GM18867 (cell line): Measurements from ENCODE around the gene OCIAD2.
"Not testable (repeated sequence)": the region's sequence is repeated elsewhere in the genome, so short reads cannot be mapped to it uniquely, and the experiment has no call there.

Experiments used
- ATAC-seq: cut with Tn5 transposase; IDR thresholded peaks from one replicate; pipeline ENCODE4 v1.9.1; 2021; ENCODE audit warnings: mild to moderate bottlenecking, moderate library complexity; ENCODE audit not compliant: unreplicated experiment

OCIAD2 gene

GRCh38 chr4:48906206-48907173 lies at the start of gene OCIAD2:
TSS of gene OCIAD2 (minus strand) at chr4:48906774. CDS start at chr4:48904549, 2,225 bp downstream.
- ATAC-seq: peak; percentile 99

GRCh38 chr4:48954314-48954713 lies 47.7 kb upstream of the OCIAD2 start:
- ATAC-seq: no peak

GRCh38 chr4:48949518-48950219 lies 43.1 kb upstream of the OCIAD2 start:
- no peak for ATAC-seq

- ATAC-seq: no peak
Measured at GRCh38 chr4:48949086-48949485, 42.5 kb upstream of the OCIAD2 start.

GRCh38 chr4:48947731-48948130 lies 41.2 kb upstream of the OCIAD2 start:
- no peak for ATAC-seq

- no peak for ATAC-seq
Measured at GRCh38 chr4:48945981-48946380, 39.4 kb upstream of the OCIAD2 start.

- ATAC-seq: no peak
Measured at GRCh38 chr4:48944756-48945241, 38.2 kb upstream of the OCIAD2 start.

- ATAC-seq: no peak
Measured at GRCh38 chr4:48944252-48944651, 37.7 kb upstream of the OCIAD2 start.

GRCh38 chr4:48943387-48943786 lies 36.8 kb upstream of the OCIAD2 start:
- ATAC-seq: no peak

GRCh38 chr4:48939785-48940184 lies 33.2 kb upstream of the OCIAD2 start:
- ATAC-seq: no peak

GRCh38 chr4:48938831-48939230 lies 32.3 kb upstream of the OCIAD2 start:
- no peak for ATAC-seq

- ATAC-seq: no peak
Measured at GRCh38 chr4:48937033-48937432, 30.5 kb upstream of the OCIAD2 start.

GRCh38 chr4:48931459-48931858 lies 24.9 kb upstream of the OCIAD2 start:
- no peak for ATAC-seq

- ATAC-seq: no peak
Measured at GRCh38 chr4:48930654-48931053, 24.1 kb upstream of the OCIAD2 start.

GRCh38 chr4:48924416-48924815 lies 17.8 kb upstream of the OCIAD2 start:
- no peak for ATAC-seq

- ATAC-seq: not testable (repeated sequence)
Measured at GRCh38 chr4:48923065-48923464, 16.5 kb upstream of the OCIAD2 start.

GRCh38 chr4:48914311-48914710 lies 7.7 kb upstream of the OCIAD2 start:
- ATAC-seq: no peak

- no peak for ATAC-seq
Measured at GRCh38 chr4:48913346-48913745, 6.8 kb upstream of the OCIAD2 start.

- no peak for ATAC-seq
Measured at GRCh38 chr4:48912349-48912748, 5.8 kb upstream of the OCIAD2 start.

- ATAC-seq: no peak
Measured at GRCh38 chr4:48910511-48910910, 3.9 kb upstream of the OCIAD2 start.

- no peak for ATAC-seq
Measured at GRCh38 chr4:48909697-48910096, 3.1 kb upstream of the OCIAD2 start.

- ATAC-seq: no peak
Measured at GRCh38 chr4:48908687-48909086, 2.1 kb upstream of the OCIAD2 start.
